ENCODE results near the gene CUEDC1. TPM values are rescaled to one million over a fixed set of nuclear protein-coding genes. Genes with fewer than 3 reads are reported as not detected.

The CUEDC1 gene
- total and polyA plus RNA-seq, 2 of the 13 experiments (the other 11 are each of a cell fraction or from before 2014, with no cell fraction given): 7.4 to 12.9 TPM

- Histone ChIP-seq H3K4me3 (replicated peaks in 1 of 3; ENCODE audit: insufficient read depth in 1 of 3, low read depth in 2 of 3, low read length in 3 of 3) (no peak overlapping the region), H3K79me2 (ENCODE audit: insufficient read depth, low read length) (no peaks in the 10 kb centered on the region), H3K9ac (ENCODE audit: insufficient read depth, low read depth, low read length) (no peak overlapping the region), H3K9me3 (ENCODE audit: low read length) (no peaks in the 10 kb centered on the region), H4K20me1 (ENCODE audit: insufficient read depth, low read length) (no peaks in the 10 kb centered on the region), H2AFZ (ENCODE audit: low read length) (no peak overlapping the region), H3K36me3 (replicated peaks in 1 of 2; ENCODE audit: control insufficient read depth in 1 of 2, insufficient read depth in 2 of 2, low read length in 2 of 2) (no peaks in the 10 kb centered on the region), H3K4me2 (ENCODE audit: low read depth, low read length) (no peak overlapping the region), H3K27ac (ENCODE audit: extremely low read length, insufficient read depth, low read length) (no peak overlapping the region), H3K27me3 (ENCODE audit: control insufficient read depth in 1 of 2, insufficient read depth in 2 of 2, low read length in 2 of 2) (no peaks in the 10 kb centered on the region), H3K4me1 (ENCODE audit: insufficient read depth, low read length) (peaks cover 75% of the 10 kb centered on the region)
- ChIA-PET CTCF (ENCODE audit: low intra/inter-chr PET ratio, low total read pairs) (no interaction called here), POLR2A (interaction anchor here (1.5 kb wide), 1 partner anchor 98 kb away, joined by 5 read pairs; no protein-coding TSS in a partner anchor)
- no TSS peak for BruUV-seq (replicated peaks)
- FAIRE-seq (no peak), DNase-seq (ENCODE audit: low spot score) (no peak), ATAC-seq (no peak)
- in situ Hi-C loops (cut with HindIII; ENCODE audit: extremely low pct_ligation_motif_present, low pct_unique_long_range_greater_than_20kb): loop anchor here (5.0 kb wide), 1 partner anchor 44 kb away; no protein-coding TSS in a partner anchor
- WGBS (ENCODE audit: low lambda C conversion rate): 96% methylated on average over 6 of the region's 6 CpGs
- intact Hi-C loops (cut with micrococcal nuclease; ENCODE audit: unreplicated experiment): no loop called here
- TF ChIP-seq REL (CRISPR knock-in tag; conservative IDR thresholded peaks at IDR 0.05) (no peak), RFX3 (CRISPR knock-in tag; IDR thresholded peaks at IDR 0.05) (no peak), MYC (CRISPR knock-in tag; IDR thresholded peaks at IDR 0.05; ENCODE audit: borderline replicate concordance) (no peak), TOPORS (CRISPR knock-in tag; IDR thresholded peaks at IDR 0.05) (no peak), ZNF224 (CRISPR knock-in tag; IDR thresholded peaks at IDR 0.05) (no peak)
Measured at GRCh38 chr17:57908278-57908677, 46.9 kb downstream of the CUEDC1 start.

- intact Hi-C loops (cut with micrococcal nuclease; ENCODE audit: unreplicated experiment) (loop anchor here (1.0 kb wide), 1 partner anchor 14 kb away; no protein-coding TSS in a partner anchor), in situ Hi-C loops (cut with HindIII; ENCODE audit: extremely low pct_ligation_motif_present, low pct_unique_long_range_greater_than_20kb) (loop anchor here (5.0 kb wide), 1 partner anchor 45 kb away; no protein-coding TSS in a partner anchor)
- no peak for FAIRE-seq
- peak overlapping the region; percentile 62 for H3K27ac ChIP-seq (ENCODE audit: extremely low read length, insufficient read depth, low read length)
- peak overlapping the region; percentile 27; the same call in 1 of the 2 replicates for H3K9ac ChIP-seq (ENCODE audit: insufficient read depth, low read depth, low read length)
- H3K79me2 ChIP-seq (ENCODE audit: insufficient read depth, low read length): no peaks in the 10 kb centered on the region
- H3K4me3 ChIP-seq (replicated peaks in 1 of 3; ENCODE audit: insufficient read depth in 1 of 3, low read depth in 2 of 3, low read length in 3 of 3): peak overlapping the region in 1 of 3 experiments; percentile 13; a peak in 1 of 6 replicates
- H2AFZ ChIP-seq (ENCODE audit: low read length): no peak overlapping the region
- 41% methylated on average over 7 of the region's 7 CpGs for whole genome bisulfite sequencing (ENCODE audit: low lambda C conversion rate)
- H3K9me3 ChIP-seq (ENCODE audit: low read length): no peaks in the 10 kb centered on the region
- no TSS peak for BruUV-seq (replicated peaks)
- peak; percentile 88 for DNase-seq (ENCODE audit: low spot score)
- ATAC-seq: peak; percentile 75
- H3K27me3 ChIP-seq (ENCODE audit: control insufficient read depth in 1 of 2, insufficient read depth in 2 of 2, low read length in 2 of 2): no peaks in the 10 kb centered on the region
- H4K20me1 ChIP-seq (ENCODE audit: insufficient read depth, low read length): no peaks in the 10 kb centered on the region
- peak overlapping the region; percentile 47 for H3K4me2 ChIP-seq (ENCODE audit: low read depth, low read length)
- no peaks in the 10 kb centered on the region for H3K36me3 ChIP-seq (replicated peaks in 1 of 2; ENCODE audit: control insufficient read depth in 1 of 2, insufficient read depth in 2 of 2, low read length in 2 of 2)
- peaks cover 76% of the 10 kb centered on the region for H3K4me1 ChIP-seq (ENCODE audit: insufficient read depth, low read length)
- ChIA-PET POLR2A (no interaction called here), CTCF (ENCODE audit: low intra/inter-chr PET ratio, low total read pairs) (interaction anchor here (0.9 kb wide), 1 partner anchor 31 kb away, joined by 3 read pairs; no protein-coding TSS in a partner anchor)
- 0 out of 2 replicates have a peak, but pooled peaks have one; percentile 17 for TF ChIP-seq ZNF792 (CRISPR knock-in tag; IDR thresholded peaks at IDR 0.05)
- TF ChIP-seq EHMT2 (IDR thresholded peaks at IDR 0.05; ENCODE audit: borderline replicate concordance, low read depth, low read length): no peak
- no peak for TF ChIP-seq CENPBD1 (CRISPR knock-in tag; IDR thresholded peaks at IDR 0.05; ENCODE audit: borderline replicate concordance, low read depth)
- TF ChIP-seq LCORL (IDR thresholded peaks at IDR 0.05): no peak
- 0 out of 2 replicates have a peak, but pooled peaks have one; percentile 19 for TF ChIP-seq LCORL (CRISPR knock-in tag; IDR thresholded peaks at IDR 0.05)
- TF ChIP-seq SOX5 (CRISPR knock-in tag; IDR thresholded peaks at IDR 0.05; ENCODE audit: borderline replicate concordance): peak; percentile 13; the same call in 1 of the 2 replicates
- peak; percentile 54 for TF ChIP-seq PHF21A (CRISPR knock-in tag; IDR thresholded peaks at IDR 0.05)
- TF ChIP-seq ZNF501 (CRISPR knock-in tag; IDR thresholded peaks at IDR 0.05): peak; percentile 61; the same call in 1 of the 2 replicates
- peak; percentile 51 for TF ChIP-seq KAT8 (CRISPR knock-in tag; IDR thresholded peaks at IDR 0.05)
- no peak for TF ChIP-seq ZSCAN30 (CRISPR knock-in tag; IDR thresholded peaks at IDR 0.05)
- no peak for TF ChIP-seq ZNF782 (CRISPR knock-in tag; IDR thresholded peaks at IDR 0.05; ENCODE audit: borderline replicate concordance)
Measured at GRCh38 chr17:57906910-57907309, 48.3 kb downstream of the CUEDC1 start.

Data from HepG2 (cell line).